Suprapubic skin (tissue), 4 donors: Measurements from ENCODE around the gene PHF3. TPM values are rescaled to one million over a fixed set of nuclear protein-coding genes. Genes with fewer than 3 reads are reported as not detected.

Experiments
- DNase-seq, 2 donors: peaks; one replicate each; pipeline ENCODE4 v3.0.0-alpha.2; 2019; ENCODE audit warnings: low spot score in 2 of 2
- H3K27ac ChIP-seq: fragments of 200-600 bp; sonication (generic); one replicate; pipeline ENCODE4 v1.5.1; 2019
- H3K27me3 ChIP-seq: fragments of 200-600 bp; sonication (generic); one replicate; pipeline ENCODE4 v1.5.1; 2019
- H3K36me3 ChIP-seq: fragments of 200-600 bp; sonication (generic); one replicate; pipeline ENCODE4 v1.5.1; 2019
- H3K4me1 ChIP-seq: fragments of 200-600 bp; sonication (generic); one replicate; pipeline ENCODE4 v1.5.1; 2019
- H3K4me3 ChIP-seq: fragments of 200-600 bp; sonication (generic); one replicate; pipeline ENCODE4 v1.5.1; 2019; ENCODE audit warnings: mild to moderate bottlenecking
- H3K9me3 ChIP-seq: fragments of 200-600 bp; sonication (generic); one replicate; pipeline ENCODE4 v1.5.1; 2019
- EP300 ChIP-seq: sonication (generic); formaldehyde crosslinking; IDR thresholded peaks from one replicate; pipeline ENCODE4 v1.6.1; 2017; ENCODE audit warnings: antibody characterized with exemption
- POLR2A ChIP-seq, 2 donors: fragments of 450-650 bp; IDR thresholded peaks; one replicate each; pipeline ENCODE4 v1.6.1; 2017; ENCODE audit warnings: antibody characterized with exemption in 2 of 2, mild to moderate bottlenecking in 2 of 2, moderate library complexity in 2 of 2
- POLR2AphosphoS5 ChIP-seq, 3 donors: sonication (generic); formaldehyde crosslinking; IDR thresholded peaks; one replicate each; pipeline ENCODE4 v1.6.1; 2017; ENCODE audit warnings: antibody characterized with exemption in 3 of 3
- WGBS: methylation state at CpG from one replicate; pipeline ENCODE4 v1.1.5; 2018; 5-methylcytosine and 5-hydroxymethylcytosine counted together
- total RNA-seq, 4 donors: library from RNA; depleted of rRNA; stranded (reverse); fragments of >200 nt; gene quantifications; one replicate each; pipeline ENCODE4 v1.1.0, GENCODE V29; 2016
- TF ChIP-seq, protein P1 (sequence below), 2 donors: fragments of 200-600 bp in 1 of 2; fragments of 450-650 bp in 1 of 2; sonication (generic) in 1 of 2; IDR thresholded peaks; one replicate each; pipeline ENCODE4 v1.5.1; 2016 to 2019; ENCODE audit warnings: antibody characterized with exemption in 2 of 2, mild to moderate bottlenecking in 1 of 2, moderate library complexity in 1 of 2

The PHF3 gene
- total RNA-seq, 4 donors from 2014 or later: 38.1 to 98.5 (median 49.3) TPM

DNA sequence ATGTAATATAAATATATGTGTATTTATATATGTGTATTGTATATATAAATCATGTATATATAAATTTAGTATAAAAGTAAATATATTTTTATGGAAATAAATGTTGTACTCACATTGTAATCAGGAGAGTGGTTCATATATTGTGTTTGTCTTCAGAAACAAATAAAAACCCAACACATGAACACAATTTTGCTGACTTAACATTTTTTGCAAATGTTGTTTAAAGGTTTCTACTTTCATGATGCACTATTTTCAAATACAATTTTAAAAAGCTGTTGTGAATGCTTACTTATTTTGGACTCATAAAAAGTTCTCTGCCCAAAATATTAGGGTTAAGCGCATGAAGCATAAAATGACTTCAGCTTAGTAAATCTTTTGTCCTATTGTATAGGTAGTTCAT is 24.0 kb upstream of the PHF3 start:
- Histone ChIP-seq H3K36me3 (no peaks in the 10 kb centered on the region), H3K9me3 (no peaks in the 10 kb centered on the region), H3K27ac (no peak overlapping the region), H3K4me1 (no peaks in the 10 kb centered on the region), H3K27me3 (no peaks in the 10 kb centered on the region), H3K4me3 (no peak overlapping the region)
- WGBS: 96% methylated on average over 1 of the region's 1 CpG
- TF ChIP-seq, protein P1, sequence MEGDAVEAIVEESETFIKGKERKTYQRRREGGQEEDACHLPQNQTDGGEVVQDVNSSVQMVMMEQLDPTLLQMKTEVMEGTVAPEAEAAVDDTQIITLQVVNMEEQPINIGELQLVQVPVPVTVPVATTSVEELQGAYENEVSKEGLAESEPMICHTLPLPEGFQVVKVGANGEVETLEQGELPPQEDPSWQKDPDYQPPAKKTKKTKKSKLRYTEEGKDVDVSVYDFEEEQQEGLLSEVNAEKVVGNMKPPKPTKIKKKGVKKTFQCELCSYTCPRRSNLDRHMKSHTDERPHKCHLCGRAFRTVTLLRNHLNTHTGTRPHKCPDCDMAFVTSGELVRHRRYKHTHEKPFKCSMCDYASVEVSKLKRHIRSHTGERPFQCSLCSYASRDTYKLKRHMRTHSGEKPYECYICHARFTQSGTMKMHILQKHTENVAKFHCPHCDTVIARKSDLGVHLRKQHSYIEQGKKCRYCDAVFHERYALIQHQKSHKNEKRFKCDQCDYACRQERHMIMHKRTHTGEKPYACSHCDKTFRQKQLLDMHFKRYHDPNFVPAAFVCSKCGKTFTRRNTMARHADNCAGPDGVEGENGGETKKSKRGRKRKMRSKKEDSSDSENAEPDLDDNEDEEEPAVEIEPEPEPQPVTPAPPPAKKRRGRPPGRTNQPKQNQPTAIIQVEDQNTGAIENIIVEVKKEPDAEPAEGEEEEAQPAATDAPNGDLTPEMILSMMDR (IDR thresholded peaks at IDR 0.05): no peak
- TF ChIP-seq POLR2AphosphoS5 (IDR thresholded peaks at IDR 0.05) (no peak), EP300 (no peak), POLR2A (IDR thresholded peaks at IDR 0.05) (no peak)
- DNase-seq: no peak

DNA sequence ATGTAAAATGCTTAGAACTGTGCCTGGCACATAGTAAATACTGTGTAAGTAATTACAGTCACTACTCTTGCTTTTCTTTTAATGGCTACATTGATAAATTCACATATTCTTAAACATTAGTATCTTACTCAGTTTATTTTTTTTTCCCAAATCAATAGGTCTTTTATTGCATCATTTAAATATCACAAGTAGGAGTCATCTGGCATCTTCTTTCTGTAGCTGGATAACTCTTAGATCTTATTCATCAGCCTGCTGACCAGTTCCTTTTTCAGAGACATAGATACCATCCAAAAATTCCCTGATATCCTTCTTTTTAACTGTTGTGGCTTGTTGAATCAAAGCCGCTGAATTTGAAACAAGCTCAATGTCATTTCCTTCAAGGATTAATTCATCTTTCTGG is 20.0 kb upstream of the PHF3 start:
- TF ChIP-seq EP300 (no peak), POLR2A (IDR thresholded peaks at IDR 0.05) (no peak)
- TF ChIP-seq, protein P1 (IDR thresholded peaks at IDR 0.05): no peak
- no peaks in the 10 kb centered on the region for H3K9me3 ChIP-seq
- no peak for DNase-seq
- H3K4me1 ChIP-seq: no peaks in the 10 kb centered on the region
- peaks cover 3% of the 10 kb centered on the region for H3K27me3 ChIP-seq
- no peak overlapping the region for H3K27ac ChIP-seq
- no peaks in the 10 kb centered on the region for H3K36me3 ChIP-seq
- WGBS: 88% methylated on average over 1 of the region's 1 CpG
- H3K4me3 ChIP-seq: no peak overlapping the region

DNA sequence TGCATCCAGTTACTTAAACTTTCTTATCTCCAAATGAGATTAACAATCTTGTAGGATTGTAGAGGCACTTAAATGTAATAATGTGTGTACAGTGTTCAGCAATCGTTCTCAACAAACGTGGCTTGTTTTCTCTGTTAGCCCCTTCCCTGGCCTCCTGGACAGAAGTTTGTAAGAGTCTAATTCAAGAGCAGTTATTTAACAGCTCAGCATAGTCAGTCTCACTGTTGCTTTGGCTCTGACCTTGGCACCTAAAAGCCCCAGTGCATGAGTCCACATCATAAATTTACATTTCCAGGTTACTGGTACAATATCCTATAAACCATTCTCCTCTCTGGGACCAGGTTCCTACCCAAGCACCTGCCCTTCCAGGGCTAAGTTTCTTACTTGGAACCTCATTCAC is 11.5 kb upstream of the PHF3 start:
- Histone ChIP-seq H3K36me3 (no peaks in the 10 kb centered on the region), H3K4me1 (no peaks in the 10 kb centered on the region), H3K27ac (no peak overlapping the region), H3K27me3 (no peaks in the 10 kb centered on the region), H3K9me3 (no peaks in the 10 kb centered on the region), H3K4me3 (no peak overlapping the region)
- WGBS: 86% methylated on average over 2 of the region's 2 CpGs
- DNase-seq: no peak
- no peak for TF ChIP-seq POLR2A (IDR thresholded peaks at IDR 0.05)
- TF ChIP-seq, protein P1 (IDR thresholded peaks at IDR 0.05): no peak

DNA sequence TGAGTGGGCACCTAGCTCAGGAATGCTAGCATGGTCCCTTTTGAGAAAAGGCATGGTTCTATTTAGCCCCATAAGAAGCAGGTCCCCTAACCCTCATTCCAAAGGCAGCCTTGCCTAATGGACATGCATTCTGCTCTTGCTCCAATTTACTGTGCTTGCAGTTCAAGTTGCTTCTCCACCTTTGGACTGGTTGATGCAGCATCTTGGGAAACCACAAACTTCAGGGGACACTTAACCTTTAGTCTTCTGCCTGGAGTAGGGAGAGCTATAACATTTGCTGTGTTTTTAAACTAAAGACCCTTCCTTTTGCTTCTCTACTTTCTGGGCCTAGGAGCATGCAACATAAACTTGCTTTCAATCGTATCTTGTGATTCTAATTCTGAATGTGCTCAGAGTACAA is 5.1 kb upstream of the PHF3 start:
- Histone ChIP-seq H3K27ac (no peak overlapping the region), H3K36me3 (no peaks in the 10 kb centered on the region), H3K4me1 (peaks cover 8% of the 10 kb centered on the region), H3K4me3 (no peak overlapping the region), H3K9me3 (no peaks in the 10 kb centered on the region), H3K27me3 (no peaks in the 10 kb centered on the region)
- 93% methylated on average over 1 of the region's 1 CpG for WGBS
- no peak for DNase-seq
- no peak for TF ChIP-seq POLR2AphosphoS5 (IDR thresholded peaks at IDR 0.05)
- no peak for TF ChIP-seq EP300
- TF ChIP-seq, protein P1 (IDR thresholded peaks at IDR 0.05): no peak
- no peak for TF ChIP-seq POLR2A (IDR thresholded peaks at IDR 0.05)

DNA sequence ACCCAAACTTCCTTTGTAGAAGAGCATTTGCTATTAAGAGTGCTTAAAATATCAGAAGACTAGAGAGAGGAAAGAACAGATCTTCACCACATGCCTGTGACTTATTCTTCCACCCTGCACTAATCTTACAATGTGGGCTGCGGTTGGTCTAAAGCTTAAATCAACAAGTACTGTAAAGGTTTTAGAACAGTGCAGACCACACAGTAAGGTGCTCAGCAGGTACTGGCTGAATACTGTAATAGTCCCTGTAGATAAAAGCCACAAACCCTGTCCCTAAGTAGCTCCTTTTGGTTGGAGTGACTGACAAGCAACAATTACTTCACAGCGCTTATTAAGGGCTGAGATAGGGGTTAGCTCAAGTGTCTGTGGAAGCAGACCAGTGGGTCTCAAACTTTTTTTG is 972 bp upstream of the PHF3 start:
- WGBS: 36% methylated on average over 2 of the region's 2 CpGs

More for the DNA sequence above, 972 bp upstream of the PHF3 start:
- H3K4me1 ChIP-seq: peaks cover 37% of the 10 kb centered on the region
- no peaks in the 10 kb centered on the region for H3K27me3 ChIP-seq
- no peak for TF ChIP-seq POLR2AphosphoS5 (IDR thresholded peaks at IDR 0.05)
- no peak for TF ChIP-seq EP300
- TF ChIP-seq, protein P1 (IDR thresholded peaks at IDR 0.05): no peak
- TF ChIP-seq POLR2A (IDR thresholded peaks at IDR 0.05): no peak
- no peak for DNase-seq
- H3K36me3 ChIP-seq: no peaks in the 10 kb centered on the region
- no peak overlapping the region for H3K4me3 ChIP-seq
- no peak overlapping the region for H3K27ac ChIP-seq
- no peaks in the 10 kb centered on the region for H3K9me3 ChIP-seq
